Hematopoietic multipotent progenitor cell treated with erythropoietin and hydrocortisone succinate and interleukin-3 and kit ligand, for 4 days (in vitro differentiated cells): ENCODE results near the gene KCNMA1.

Experiments used
- DNase-seq: peaks from one replicate; pipeline ENCODE4 v3.0.0-alpha.2; 2015

The KCNMA1 gene

DNA sequence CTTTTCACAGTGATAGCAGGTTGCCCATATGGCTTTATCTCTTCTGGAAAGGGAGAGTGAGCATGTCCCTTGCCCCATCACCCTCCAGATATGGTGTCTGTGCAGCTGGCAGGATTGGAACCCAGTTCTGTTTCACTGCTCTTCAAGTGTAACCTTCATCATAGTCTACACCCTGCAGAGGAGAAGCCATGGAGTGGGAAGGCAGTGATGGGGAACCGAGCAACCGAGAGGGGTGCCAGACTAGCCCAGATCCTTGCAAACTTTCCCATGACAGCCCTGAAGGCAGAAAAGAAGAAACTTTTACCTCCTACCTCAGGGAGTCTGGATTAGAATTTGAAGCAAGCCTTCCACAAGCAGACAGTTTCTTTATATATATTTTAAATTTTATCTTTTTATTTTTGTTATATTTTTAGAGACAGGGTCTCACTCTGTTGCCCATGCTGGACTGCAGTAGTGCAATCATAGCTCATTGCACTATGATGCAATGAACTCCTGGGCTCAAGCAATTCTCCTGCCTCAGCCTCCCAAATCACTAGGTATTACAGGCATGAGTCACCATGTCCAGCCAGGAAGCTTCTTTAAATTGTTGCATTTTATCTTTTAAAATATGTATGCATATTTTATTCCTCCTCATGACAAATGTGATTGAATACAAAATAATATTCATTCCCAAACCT is 133.3 kb downstream of the KCNMA1 start:
- no peak for DNase-seq

DNA sequence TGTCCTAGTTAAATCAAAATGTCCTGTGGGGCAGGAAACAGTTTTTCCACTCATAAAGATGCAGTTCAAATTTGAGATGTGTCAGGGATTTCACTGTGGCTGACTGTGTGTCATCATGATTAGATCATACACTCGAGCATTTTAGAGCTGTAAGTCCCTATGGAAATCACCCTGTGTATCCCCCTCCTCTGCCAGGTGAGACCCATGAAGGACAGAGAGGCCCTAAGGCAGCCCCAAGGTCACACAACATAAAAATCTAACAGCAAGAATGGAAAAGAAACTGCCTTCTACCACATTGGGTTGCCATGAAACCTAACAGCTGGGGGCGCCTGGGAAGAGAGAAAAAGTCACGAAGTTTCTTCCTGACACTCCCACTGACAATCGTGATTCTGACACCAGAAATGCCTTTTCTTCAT is 135.8 kb downstream of the KCNMA1 start:
- no peak for DNase-seq

DNA sequence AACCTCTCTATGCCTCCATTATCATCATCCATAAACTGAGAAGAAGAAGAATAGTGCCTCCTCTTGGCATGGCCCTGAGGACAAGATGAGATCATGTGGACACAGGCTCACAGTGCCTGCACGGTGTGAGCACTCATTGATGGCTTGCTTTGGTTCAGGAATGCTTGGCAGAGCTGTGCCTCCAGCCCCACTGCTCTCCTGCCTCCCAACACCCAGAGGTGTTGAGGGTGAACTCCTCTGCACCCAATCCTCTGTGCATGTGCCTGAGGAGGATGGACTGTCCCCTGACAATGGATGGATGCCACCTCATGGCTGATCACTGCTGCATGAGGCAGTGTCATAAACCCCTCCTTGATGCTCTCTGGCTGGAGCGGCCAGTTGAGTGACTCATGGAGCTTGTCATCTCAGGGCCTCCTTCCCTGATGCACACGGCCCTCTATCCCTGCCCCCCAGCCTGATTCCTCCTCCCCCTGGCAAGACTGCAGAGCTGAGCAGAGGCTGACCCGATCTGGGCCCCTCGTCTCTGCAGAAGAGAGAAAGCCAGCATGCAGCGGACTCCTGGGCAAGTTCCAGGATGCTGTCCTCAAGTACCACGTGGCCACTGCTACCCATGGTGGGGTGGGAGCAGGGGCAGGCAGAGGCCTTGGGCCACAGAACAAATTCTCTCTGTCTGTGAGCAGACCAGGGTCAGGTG is 136.3 kb downstream of the KCNMA1 start:
- DNase-seq: no peak

DNA sequence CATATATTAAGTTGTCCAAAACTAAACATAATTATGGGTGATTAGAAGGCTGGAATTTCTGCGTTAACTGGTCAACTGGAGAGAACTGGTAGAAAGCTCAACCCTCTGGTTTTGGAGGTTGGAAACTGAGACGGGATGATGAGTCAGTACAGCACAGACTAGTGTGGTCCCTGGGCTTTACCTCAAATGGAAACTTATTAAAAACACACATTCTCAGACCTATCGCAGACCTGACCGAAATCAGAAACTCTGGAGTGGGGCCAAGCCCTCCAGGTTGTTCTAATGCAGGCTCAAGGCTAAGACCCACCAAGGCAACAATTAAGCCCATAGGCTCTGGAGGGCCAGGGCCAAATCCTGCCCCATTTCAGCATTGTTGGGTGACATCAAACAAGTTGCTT is 136.9 kb downstream of the KCNMA1 start:
- DNase-seq: no peak

DNA sequence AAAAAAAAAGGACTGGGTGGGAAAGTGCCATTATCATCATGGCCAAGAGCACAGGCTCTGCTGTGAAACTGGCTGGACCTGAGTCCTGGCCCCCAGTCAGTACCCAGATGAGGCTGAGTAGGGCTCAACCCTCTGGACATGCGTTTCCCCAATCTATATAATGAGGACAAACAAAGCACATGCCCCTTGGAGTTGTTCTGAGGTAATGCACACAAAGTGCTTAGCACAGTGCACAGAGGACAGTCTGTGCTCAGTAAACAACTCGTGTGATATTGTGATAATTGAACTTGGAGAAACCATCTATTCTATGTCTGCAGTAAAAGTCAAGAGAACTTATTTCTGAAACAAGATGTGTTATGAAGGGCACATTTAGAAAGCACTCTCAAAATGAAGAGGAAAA is 138.8 kb downstream of the KCNMA1 start:
- no peak for DNase-seq

DNA sequence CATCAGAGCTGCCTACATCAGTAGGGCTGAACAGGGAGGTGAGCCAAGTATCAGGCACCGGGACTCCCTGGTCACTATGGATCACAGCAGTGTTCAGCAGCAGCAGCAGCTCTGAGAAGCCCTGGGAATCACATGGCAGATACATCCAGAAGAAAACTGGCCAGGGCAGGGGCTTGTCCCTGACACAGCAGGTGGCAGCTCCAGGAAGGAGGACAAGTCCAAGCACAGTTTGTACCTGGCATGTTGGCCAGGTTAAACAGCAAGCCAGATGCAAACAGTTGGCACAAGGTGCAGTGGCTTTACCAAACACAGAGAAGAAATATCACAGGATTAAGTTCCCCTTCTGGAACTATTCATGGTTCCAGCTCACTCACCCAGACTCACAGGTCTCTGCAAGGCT is 139.4 kb downstream of the KCNMA1 start:
- no peak for DNase-seq

DNA sequence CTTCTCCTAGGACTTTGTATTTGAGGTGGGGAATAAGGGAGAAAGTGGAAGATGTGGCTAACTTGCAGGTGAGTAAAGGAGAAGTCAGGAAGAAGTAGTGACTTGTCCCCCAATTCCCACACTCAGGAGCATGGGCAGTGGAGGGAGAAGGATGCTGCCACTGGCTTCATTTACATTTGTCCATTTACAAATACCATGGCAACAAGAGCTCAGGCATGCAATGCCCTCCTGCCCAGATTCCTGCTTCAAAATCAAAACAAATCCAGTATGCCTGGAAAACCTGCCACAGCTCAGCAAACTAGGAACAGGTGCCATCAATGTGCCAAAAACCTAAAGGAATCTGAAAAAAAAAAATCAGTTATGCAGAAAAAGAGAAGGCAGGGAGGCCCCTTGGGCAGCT is 139.9 kb downstream of the KCNMA1 start:
- no peak for DNase-seq

DNA sequence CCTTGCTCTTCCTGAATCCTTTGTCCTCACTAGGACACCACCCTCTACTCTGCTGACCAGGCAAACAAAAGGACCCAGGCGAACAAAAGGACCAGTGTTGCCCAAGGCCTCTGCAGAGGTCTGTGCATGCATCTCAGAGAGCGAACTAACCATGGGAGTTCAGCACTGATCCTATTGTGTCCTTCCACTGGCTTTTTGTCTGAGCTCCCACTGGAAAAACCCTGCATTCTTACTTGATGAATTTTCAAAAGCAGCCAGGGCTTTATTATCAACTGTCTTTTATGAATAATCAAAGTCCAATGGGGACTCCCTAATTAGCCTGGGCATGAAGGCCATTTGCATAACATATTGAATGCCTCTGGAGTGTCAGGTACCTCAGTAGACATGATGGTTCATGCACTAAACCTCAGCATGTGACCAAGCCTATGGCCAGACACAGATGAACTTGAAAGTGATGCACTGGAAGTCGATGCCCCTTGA is 140.6 kb downstream of the KCNMA1 start:
- DNase-seq: no peak

DNA sequence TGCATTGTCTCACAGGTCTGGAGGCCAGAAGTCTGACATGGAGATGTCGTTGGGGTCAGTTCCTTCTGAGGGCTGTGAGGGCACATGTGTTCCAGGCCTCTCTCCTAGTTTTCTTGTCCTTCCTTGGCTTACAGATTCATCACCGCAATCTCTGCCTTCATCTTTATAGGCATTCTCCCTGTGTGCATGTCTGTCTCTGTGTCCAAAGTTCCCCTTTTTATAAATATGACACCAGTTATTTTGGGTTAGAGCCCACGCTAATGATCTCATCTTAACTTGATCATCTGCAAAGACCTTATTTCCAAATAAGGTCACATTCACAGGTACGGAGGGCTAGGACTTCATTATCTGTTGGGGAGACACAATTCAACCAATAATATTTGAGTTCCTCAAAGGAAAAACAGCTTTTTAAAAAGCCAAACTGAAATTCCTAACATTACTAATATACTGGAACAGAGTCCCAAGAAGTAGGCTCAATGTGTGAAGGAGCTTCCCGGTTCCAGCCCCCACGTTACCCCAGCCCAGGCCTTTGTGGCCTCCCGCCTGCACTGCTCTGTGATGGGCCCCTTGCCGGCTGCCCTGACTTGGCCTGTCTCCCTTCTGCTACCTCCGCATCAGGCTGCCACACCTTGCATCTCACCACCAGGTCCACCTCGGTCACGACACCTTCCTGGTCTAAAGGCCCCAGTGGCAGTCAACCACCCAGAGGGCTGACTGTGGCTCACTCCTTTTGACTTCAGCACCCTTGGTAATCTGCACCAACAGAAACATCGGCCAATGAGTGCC is 142.7 kb downstream of the KCNMA1 start:
- DNase-seq: no peak

DNA sequence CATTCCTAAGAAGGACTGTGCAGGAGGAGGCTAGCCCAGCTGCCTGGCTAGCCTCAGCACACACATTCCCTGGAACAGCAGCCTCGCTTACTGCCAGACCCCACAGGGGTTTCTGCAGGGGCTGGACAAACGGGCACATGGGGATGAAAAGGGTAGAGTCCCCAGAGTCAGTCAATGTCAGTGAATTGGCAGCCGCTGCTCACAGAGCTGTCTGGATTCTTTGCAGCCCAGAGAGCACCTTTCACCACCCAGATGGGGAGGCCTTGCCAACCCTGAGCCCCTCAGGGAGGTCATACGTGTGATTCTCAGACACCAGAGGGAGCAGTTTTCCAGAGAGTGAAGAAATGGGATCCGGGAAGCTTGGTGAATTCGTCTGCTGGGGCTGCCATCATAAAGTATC is 143.3 kb downstream of the KCNMA1 start:
- no peak for DNase-seq

DNA sequence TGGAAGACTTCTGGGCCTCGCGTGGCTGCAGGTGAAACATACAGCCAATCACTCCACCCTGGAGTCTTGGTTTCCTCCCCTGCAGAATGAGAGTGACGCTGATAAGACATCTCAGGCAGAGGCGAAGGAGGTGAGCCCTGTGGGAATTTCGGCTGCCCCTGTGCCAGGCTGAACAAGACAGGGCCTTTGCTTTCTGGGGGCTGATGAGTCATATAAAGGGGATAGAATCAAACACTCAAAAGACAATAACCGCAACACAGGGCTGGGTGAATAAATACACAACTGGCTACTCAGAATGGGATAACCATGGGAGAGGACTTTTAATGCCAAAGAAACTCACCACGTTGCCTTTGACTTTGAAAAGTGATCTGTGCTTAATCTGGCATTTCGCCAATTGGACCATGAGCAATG is 143.8 kb downstream of the KCNMA1 start:
- DNase-seq: no peak

DNA sequence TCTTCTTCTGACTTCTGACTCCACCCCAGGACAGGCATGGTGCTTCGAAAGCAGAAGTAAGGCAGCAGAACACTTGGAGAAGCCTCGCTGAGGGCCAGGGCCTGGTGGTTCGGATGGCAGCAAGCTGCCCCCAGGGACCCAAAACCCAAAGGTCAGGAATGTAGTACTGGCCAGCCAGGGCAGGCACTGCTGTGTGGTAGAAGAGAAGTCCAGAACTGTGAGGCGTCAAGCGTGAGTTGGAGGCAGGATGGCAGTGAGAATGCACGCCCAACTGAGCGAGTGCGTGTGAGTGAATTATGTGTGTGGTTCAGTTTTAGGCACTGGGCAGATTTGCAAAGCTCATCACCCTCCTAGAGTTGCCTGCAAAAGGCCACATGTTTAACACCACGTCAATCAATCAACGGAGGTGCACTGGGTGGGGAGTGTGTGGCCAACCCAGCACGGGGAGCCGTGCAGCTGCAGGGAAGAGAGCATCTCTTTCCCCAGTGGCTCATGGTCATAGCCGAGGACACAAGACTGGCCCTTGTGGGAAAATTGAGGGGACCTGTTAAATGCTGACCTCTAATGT is 144.3 kb downstream of the KCNMA1 start:
- DNase-seq: no peak

DNA sequence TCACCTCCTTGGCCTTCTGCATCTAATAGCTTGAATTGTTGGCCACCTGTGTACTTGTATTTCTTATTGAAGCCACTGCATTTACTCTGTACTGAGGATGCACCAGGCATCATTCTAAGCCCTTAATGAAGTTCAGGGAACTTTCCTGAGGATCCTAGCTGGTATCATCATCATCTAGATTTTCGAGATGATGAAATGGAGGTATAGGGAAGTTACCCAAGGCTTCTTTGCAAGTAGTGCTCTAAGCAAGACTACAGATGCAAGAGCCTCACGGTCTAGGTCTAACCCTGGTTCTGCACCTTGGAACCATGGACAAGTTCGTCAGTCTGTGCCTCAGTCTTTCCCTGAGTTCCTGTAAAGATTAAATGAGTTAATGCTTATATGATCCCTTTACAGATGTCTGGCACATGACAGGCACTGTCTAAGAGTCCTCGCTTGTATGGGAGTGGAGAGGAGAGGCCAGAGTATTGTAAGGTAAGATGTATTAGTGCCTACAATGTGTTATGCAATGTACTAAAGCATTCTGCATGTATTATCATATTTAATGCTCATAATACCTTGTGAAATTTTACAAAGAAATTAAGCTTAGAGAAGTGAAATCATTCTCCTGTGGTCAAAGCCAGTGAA is 145.1 kb downstream of the KCNMA1 start:
- no peak for DNase-seq

DNA sequence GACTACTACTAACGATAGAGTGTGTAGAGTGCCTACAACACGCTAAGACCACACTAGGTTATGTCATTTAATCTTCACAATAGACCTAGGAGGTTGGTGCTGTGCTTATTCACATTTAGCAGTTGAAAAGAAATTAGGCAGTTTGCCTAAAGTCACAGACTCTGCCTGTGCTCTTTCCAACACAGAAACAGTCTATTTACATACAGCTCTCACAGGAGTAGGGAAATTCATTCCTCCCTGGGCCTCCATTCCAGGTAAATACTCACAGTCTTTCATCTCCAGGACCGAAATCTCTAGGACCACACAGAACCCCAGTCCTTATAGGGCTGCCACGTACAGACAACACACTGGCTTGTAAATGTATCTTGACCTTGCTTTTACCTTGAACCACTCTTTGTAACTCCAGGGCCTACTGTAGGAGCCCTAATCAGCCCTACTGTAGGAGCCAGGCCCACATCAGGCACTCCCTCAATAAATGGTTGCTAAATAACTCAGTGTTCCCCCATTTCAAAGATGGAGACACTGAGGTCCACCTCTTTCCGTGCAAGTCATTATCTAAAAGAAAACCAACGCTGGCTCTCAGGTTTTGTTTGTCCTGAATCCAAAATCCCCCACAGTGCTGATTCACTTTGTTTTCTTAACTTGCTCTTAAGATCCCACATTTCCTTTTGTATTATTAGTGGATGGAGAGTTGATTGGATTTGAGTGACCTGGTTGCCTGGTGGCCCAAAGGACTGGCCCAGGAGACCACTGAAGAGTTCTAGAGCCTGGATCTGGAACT is 146.9 kb downstream of the KCNMA1 start:
- DNase-seq: no peak

DNA sequence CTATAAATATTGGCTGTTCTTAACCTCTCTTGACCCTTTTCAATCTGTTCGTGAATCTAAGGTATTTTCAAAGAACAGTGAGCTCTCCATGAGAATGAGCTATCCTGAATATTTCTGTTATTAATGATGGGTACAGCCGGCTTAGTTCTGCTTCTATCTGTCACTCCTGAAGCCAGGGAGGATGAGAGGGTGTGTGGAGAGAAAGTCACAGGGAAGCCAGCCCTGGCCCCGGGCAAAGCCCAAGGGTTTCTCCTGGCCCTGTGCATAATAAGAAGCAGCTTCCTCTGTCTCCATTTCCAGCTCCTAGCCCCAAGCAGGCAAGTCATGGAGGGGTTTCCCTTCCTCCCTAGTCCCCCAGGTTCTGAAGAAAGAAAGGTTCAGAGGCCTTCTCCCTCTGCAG is 151.1 kb downstream of the KCNMA1 start:
- DNase-seq: no peak

DNA sequence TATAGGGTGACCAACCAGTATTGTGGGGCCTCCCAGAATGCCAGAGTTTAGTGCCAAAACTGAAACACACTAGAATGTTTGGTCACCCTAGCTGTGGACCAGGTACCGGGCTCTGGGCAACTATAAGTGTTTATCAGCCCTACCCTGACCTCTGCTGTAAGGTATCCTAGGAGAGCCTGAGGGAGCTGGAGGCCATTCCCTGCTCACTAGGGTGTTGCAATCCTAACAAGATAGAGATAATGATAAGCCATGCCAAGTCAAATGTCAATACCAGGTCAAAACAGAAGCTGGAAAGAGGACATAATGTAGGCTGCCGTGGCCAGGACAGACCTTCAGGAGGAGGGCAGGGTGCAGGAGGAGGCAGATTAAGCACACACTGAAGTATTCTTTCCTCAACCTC is 151.8 kb downstream of the KCNMA1 start:
- no peak for DNase-seq

DNA sequence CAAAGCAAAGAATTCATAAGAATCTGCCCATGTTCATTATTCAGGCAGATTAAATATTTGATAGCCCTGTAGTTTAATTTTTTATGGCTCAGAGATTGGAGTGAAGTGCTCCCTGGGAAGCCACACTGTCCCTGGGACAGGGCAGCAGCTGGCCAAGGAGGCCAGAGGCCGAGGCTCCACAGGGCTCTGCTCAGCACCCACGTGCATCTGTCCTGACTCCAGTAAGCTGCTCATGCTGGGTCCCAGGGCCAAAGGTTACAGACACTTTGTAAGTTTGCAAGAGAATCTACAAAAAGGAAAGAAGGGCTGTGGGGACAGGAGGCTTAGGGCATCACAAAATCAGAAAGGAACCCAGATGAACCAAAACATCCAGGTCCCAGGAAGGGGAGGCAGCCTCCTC is 155.5 kb downstream of the KCNMA1 start:
- DNase-seq: no peak

DNA sequence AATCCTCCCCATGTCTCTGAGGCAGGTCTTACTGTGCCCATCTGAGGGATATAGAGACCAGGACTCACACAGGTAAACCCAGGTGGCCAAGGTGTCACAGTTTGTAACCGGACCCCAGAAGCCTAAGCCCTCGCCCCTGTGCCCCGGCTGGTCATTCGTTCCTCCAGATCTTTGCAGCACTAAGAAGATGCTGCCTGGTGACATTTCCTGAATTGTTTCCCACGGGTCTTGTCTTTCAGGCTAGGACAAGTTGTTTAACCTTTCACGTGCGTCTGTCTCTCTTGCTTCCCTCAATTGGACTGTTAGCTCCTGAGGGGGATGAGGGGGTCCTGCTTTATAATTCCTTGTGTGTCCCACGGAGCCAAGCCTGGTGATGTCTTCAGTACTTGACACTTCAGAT is 158.0 kb downstream of the KCNMA1 start:
- no peak for DNase-seq

DNA sequence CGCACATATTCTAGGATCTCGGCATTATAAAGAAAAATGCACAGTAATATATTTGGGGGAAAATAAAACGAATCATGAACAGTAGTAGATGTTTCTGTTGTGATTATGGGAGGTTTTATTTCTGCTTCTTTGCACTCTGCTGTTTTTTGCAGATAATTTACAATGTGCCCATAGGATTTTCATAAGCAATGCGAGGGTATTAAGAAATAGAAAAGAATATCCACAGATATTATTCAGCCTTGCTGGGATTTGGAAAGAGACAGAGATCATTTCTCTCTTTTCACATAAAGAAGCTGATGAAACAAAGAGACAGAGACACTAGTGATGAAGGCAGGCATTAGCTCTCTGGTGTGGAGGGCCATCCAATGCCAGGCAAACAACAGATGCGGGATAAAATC is 158.6 kb downstream of the KCNMA1 start:
- no peak for DNase-seq

DNA sequence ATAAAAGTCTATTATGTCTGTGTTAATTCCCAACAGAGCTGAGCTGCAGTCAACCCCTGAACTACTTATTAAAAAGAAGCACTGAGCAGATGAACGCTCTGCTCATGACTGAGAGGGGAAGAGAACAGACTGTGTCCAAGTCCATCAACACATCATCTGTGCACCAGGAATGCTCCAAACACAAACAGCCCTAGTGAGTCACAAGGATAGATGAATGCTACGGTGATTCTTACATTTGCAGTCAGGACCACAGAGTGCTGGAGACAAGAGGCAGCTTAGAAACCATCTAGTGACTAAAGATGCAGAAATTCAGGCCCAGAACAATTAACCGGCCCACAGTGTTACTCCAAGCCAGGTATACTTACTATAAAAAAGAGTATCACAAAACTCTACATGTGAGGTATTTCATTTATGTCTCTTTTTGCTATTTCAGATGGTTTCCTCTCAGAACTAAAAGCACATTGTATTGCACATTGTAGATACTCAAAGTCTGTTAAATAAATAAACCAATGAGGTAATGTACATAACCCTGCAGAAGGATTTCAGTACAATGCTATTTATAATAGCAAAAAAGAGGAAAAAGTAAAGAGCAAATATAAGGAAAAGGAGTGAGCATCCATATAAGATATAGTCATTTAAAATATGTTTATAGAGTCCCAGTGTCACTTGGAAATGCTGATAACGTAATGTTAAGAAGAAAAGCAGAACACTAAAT is 159.2 kb downstream of the KCNMA1 start:
- no peak for DNase-seq

DNA sequence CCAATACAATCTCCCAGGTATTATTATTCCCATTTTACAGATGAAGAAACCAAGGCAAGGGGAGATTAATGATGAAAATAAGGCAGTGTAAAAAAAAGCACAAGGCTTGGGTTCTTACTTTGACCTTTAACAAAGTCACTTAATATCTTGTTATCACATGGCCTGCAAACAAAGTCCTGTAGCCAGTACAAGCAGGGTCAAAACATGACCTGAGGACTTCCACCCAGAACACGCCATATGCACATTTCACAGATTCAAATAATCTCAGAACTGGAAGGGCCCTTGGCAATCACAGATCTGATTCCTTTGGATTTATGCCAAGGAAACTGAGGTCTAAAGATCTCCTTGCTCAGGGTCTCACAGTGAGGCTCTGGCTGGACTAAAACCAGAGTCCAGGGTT is 162.1 kb downstream of the KCNMA1 start:
- no peak for DNase-seq

DNA sequence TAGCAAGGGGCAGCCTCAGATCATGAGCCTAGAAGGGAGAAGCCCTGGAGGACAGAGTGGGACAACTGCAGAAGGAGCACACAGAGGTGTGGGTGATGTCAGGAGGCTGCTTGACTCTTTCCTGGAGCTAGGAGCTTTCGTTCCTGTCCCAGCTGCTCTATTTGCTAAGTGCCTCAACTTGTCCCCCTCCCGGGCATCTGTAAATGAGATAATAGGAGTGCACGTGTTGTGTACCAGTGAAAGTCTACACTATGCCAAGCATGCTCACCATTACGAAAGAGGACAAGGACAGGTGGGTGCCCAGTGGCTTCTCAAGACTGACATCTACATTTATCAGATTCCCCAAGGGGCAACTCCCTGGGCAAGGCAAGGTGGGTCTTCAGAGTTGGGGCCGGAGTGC is 162.7 kb downstream of the KCNMA1 start:
- no peak for DNase-seq
